ENCODE results near the gene MTARC1. TPM values are rescaled to one million over a fixed set of nuclear protein-coding genes. Genes with fewer than 3 reads are reported as not detected.

The MTARC1 gene
- total and polyA plus RNA-seq, 2 experiments from 2014 or later: 0.22 to 0.66 TPM

GRCh38 chr1:220834155-220834870 is 47.6 kb downstream of the MTARC1 start:
- WGBS, 2 experiments (ENCODE audit: low coverage in 1 of 2, low lambda C conversion rate in 2 of 2, missing lambda C conversion rate in 2 of 2): 80 to 91% methylated on average over 4 of the region's 4 CpGs
- Histone ChIP-seq H3K9ac (no peak overlapping the region), H3K9me2 (ENCODE audit: insufficient read depth) (no peaks in the 10 kb centered on the region), H3K79me2 (ENCODE audit: insufficient read depth) (no peaks in the 10 kb centered on the region), H3K27me3 (replicated peaks; ENCODE audit: insufficient read depth) (no peaks in the 10 kb centered on the region), H3F3A (ENCODE audit: insufficient read depth) (no peaks in the 10 kb centered on the region), H3K4me1 (ENCODE audit: insufficient read depth) (no peaks in the 10 kb centered on the region), H3K27ac (no peak overlapping the region), H2AFZ (no peak overlapping the region), H3K36me3 (ENCODE audit: low read depth) (no peaks in the 10 kb centered on the region), H3K9me3 (ENCODE audit: low read depth) (no peaks in the 10 kb centered on the region), H3K4me3 (no peak overlapping the region), H4K20me1 (ENCODE audit: insufficient read depth) (no peaks in the 10 kb centered on the region), H3K4me2 (ENCODE audit: unreplicated experiment) (no peak overlapping the region)
- in situ Hi-C loops (cut with MboI): no loop called here
- TF ChIP-seq EZH2 (IDR thresholded peaks at IDR 0.05; ENCODE audit: insufficient read depth, poor library complexity, severe bottlenecking) (no peak), EZH2phosphoT487 (IDR thresholded peaks at IDR 0.05; ENCODE audit: insufficient read depth, low read depth) (no peak)
- no peak for DNase-seq

Other genes with a start within 250 kb of the MTARC1 start
- 0.76 and 1.9 TPM in 2 replicates for gene C1orf115, start 96.5 kb upstream of the MTARC1 start, total RNA-seq (2014; rRNA removed; shearing (Covaris generic))
- gene C1orf115, start 96.5 kb upstream of the MTARC1 start, polyA plus RNA-seq (2016; fragmentation: Nextera tagmentation; extraction: Ambion mirVana): 0.58 and 0.83 TPM in 2 replicates
- 0.13 and 1.9 TPM in 2 replicates for gene MTARC2, start 38.6 kb upstream of the MTARC1 start, total RNA-seq (2014; rRNA removed; shearing (Covaris generic))
- gene MTARC2, start 38.6 kb upstream of the MTARC1 start, polyA plus RNA-seq (2016; fragmentation: Nextera tagmentation; extraction: Ambion mirVana): 4.0 and 4.8 TPM in 2 replicates
- gene HLX, start 92.5 kb downstream of the MTARC1 start, total RNA-seq (2014; rRNA removed; shearing (Covaris generic)): 14.0 and 24.2 TPM in 2 replicates
- gene HLX, start 92.5 kb downstream of the MTARC1 start, polyA plus RNA-seq (2016; fragmentation: Nextera tagmentation; extraction: Ambion mirVana): 20.0 and 21.5 TPM in 2 replicates

All from GM23248 (cell line).